Stimulated activated CD4-positive, alpha-beta T cell treated with anti-CD3 and anti-CD28 coated beads, Interleukin-1b, Interleukin-23, amount 100 ng/mL, for 48 hours (primary cell): ENCODE measurements around the gene RBCK1.
"Not testable (repeated sequence)": the region's sequence is repeated elsewhere in the genome, so short reads cannot be mapped to it uniquely, and the experiment has no call there.

Source experiments
- DNase-seq: peaks from one replicate; pipeline ENCODE4 v3.0.0-alpha.2; 2020

RBCK1 gene

GRCh38 chr20:407953-408842, at the start of gene RBCK1:
Gene RBCK1 (plus strand): TSS chr20:408299. CDS start chr20:408758, 459 bp downstream.
- peak; percentile 87 for DNase-seq

- DNase-seq, result no peak
Observed at GRCh38 chr20:358891-359555, 49.1 kb upstream of the RBCK1 start.

- DNase-seq, result no peak
Observed at GRCh38 chr20:361561-361960, 46.5 kb upstream of the RBCK1 start.

- DNase-seq, result peak; percentile 76
Observed at GRCh38 chr20:362271-363254, 45.5 kb upstream of the RBCK1 start.

GRCh38 chr20:363319-364078, 44.6 kb upstream of the RBCK1 start:
- no peak for DNase-seq

- peak; percentile 33 for DNase-seq
Observed at GRCh38 chr20:364905-365794, 42.9 kb upstream of the RBCK1 start.

GRCh38 chr20:366041-366718, 41.9 kb upstream of the RBCK1 start:
- DNase-seq, result no peak

DNA sequence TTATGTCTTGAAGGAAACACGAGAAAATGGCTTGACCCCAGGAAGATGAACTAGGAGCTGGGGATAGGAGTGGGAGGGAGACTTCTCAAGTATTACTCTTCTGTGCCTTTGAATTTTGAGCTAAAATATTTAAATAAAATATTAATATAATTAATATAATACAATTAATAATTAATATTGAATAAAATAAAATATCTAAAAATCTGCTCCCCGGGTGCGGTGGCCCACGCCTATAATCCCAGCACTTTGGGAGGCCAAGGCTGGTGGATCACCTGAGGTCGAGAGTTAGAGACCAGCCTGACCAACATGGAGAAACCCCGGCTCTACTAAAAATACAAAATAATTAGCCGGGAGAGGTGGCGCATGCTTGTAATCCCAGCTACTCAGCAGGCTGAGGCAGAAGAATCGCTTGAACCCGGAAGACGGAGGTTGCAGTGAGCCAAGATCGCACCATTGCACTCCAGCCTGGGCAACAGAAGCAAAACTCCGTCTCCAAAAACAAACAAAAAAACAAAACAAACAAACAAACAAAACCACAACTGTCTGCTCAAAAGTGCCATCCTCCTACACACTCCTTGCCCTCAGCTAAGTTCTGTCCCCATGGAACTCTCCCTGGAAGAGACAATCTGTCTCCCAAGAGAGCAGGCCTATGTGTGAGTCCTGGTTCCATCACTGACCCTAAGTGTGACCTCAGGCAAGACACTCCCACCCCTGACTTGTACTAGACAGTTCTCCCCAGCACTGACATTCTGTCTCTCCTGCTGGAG, 41.2 kb upstream of the RBCK1 start:
- no peak for DNase-seq

- no peak for DNase-seq
Observed at GRCh38 chr20:367486-367887, 40.6 kb upstream of the RBCK1 start.

DNA sequence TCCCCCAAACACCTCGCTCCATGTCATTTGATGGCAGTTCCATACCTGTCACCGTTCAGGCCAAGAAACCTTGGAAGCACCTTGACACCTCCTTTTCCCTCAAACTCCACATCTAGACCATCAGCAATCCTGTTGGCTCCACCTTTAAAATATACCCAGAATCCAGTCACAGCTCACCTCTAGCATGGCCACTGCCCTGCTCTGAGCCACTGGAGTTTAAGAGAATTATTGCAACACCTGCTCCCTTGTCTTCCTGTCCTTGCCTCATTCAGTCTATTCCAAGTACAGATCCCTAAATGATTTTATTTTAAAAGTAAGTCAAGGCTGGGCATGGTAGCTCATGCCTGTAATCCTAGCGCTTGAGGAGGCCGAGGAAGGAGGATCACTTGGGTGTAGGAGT, 39.2 kb upstream of the RBCK1 start:
- no peak for DNase-seq

DNA sequence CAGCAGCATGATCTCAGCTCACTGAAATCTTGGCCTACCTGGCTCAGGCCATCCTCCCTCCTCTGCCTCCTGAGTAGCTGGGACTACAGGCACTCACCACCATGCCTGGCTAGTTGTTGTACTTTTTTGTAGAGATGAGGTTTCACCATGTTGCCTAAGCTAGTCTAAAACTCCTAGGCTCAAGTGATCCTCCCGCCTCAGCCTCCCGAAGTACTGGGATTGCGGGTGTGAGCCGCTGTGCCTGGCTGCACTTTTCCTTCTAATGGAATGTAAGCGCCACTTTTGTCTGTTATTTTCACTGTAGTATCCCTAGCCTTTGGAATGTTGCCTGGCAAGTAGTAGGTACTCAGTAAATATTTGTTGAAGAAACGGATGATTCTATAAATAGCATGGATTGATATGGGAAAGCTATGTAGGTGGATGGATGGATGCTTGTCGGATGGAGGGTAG, 37.9 kb upstream of the RBCK1 start:
- no peak for DNase-seq

DNA sequence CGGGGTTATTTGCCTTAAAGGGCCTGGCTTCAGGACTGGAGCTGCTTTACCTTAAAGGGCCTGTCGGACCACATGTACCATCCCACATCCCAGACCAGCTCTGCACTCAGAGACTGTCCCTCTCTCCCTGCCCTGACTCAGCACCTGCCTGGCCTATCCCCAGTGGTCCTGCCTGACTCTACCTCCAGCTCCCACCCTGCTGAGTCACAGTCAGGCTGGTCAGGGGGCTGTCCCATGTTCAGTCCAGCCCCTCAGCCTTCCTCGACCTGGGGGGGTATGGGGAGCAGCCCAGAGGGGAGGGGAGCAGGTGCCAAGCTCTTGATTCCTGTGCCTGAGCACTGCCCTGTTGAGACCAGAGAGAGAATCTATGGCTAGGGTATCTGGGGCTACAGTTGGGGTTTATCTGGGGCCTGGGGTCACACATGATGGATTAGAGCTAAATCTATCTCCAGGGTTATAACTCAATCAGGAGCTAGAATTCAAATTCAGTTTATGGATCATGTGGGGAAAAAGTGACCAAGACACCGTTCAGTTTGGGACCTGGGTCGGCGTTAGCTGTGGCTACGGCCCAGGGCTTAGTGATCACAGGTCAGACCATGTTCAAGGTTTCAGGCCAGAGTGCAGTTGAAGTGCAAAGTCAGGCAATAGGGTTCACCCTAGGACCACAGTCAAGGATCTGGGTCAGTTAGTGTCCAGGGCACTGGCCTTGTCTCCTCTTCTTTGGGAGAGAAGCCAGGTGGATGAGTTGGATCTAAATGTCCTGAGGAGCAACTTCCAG, 36.9 kb upstream of the RBCK1 start:
- DNase-seq, result no peak

DNA sequence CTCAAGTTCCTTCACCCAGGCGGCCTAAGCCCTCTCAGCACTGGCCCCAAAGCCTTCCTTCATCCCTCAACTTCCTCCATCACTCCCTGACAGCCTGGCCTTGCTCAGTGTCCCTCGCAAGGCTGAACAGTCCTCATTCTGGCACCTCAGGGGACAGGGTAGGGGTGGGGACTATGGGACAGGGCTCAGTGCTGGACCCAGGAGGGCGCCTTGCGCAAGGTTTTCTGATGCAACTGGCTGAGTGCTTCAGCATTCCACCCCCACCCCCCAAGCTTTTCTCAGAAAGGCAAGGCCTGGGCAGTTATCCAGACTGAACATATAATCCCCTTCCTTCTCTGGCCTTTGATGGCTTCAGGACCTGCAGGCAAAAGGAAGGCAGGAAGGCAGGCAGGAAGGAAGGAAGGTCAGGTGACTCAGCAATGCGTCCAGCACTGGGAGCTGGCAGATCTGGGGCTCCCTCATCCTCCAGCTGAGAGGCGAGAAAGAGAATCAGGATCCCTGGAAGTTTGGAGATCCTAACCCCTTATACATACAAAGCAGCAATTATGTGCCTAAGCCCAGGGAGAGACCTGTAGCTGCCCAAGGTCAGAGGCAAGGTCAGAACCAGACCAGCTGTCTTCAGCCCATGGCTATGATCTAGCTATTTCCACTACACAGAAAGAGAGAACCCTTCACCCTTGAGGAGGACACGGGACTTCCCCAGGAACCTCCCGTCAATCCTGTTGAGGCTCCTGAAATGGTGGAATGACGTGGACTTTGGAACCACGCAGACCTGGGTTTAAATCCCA, 36.1 kb upstream of the RBCK1 start:
- DNase-seq, result no peak

GRCh38 chr20:372543-373082, 35.5 kb upstream of the RBCK1 start:
- not testable (repeated sequence) for DNase-seq

DNA sequence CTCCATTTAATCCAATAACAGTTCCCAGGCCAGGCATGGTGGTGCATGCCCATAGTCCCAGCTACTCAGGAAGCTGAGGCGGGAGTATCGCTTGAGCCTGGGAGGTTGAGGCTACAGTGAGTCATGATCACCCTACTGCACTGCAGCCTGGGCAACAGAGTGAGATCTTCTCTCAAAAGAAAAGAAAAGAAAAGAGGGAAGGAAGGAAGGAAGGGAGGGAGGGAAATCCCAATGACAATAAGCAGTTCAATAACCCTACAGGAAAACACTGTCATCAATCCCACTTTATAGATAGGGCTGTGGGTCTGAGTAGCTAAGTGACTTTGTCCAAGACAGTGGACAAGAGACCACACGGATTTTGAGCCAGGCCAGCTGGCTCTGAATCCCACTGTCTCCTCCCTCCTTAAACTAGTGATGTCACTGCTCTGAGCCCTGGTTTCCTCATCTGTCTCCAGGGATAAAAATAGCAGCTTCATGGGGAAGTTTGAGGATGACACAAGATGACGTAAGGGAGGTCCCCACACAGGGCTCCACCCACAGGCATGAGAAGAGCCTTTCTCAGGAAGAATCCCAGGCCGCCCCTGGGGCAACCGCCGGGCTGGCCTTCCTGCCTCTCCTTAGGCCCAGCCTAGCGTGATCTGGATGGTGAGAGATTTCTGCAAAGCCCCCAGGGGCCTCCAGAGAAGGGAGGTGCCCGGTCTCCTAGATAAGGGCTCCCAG, 34.8 kb upstream of the RBCK1 start:
- DNase-seq, result no peak

DNA sequence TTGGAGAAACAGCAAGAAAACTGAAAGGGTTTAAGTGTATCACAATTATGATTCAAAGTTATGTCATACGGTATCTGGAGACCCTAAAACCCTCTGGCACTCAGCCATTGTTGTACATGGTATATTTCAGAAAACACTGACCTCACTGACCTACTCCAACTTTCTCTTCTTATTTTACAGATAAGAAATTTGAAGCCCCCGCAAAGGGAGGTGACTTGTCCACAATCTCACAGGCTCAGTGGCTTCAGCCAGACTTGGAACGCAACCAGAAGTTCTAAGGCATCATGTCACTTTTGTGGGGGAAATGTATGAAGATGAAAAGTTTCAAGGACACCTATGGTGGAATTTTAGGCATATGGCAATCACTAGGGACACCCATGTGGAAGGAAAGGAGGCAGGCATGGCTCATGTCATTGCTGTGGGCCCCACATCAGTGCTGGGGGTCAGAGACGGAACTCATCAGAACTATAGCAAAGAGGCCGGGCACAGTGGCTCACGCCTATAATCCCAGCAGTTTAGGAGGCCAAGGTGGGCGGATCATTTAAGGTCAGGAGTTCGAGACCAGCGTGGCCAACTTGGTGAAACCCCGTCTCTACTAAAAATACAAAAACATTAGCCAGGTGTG, 32.7 kb upstream of the RBCK1 start:
- DNase-seq, result no peak

DNA sequence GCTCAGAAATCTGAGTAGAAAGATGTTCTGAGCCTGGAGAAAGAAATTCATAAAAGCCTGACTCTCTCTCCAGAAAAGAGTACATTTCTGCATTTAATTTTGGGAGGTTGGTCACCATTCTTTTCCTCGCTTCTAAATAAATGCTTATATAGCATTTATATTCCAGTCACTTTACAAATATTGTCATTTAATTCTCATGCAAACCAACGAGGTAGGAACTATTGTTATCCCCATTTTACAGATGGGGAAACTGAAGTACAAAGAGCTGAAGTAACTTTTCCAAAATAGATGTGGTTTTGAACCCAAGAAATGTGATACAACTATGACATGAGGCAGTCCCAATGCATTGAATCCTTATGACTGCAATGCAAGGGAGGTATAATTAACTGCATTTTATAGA, 32.0 kb upstream of the RBCK1 start:
- DNase-seq, result no peak
